HEK293 (cell line): ENCODE measurements around the gene LY6G5B.

ENCODE experiments used
- CTCF ChIA-PET: fragments of 350-600 bp; formaldehyde crosslinking; extraction: SDS; loops from one replicate; lab custom pipeline; 2021; ENCODE audit warnings: antibody characterized with exemption; lab: Yijun Ruan, JAX
- POLR2A ChIA-PET: fragments of 300-600 bp; formaldehyde crosslinking; extraction: SDS; loops from one replicate; lab custom pipeline; 2020; ENCODE audit warnings: antibody characterized with exemption, inconsistent platforms; lab: Yijun Ruan, JAX
- H3K27ac ChIP-seq: fragments of 200-500 bp; sonication (Bioruptor generic); 2 replicates; pipeline ENCODE4 v1.5.1; 2014; ENCODE audit warnings: low read depth, low read length, control low read depth, inconsistent platforms; ENCODE audit errors: extremely low read depth
- H3K36me3 ChIP-seq, 2 experiments: fragments of 200-500 bp in 1 of 2; sonication (Bioruptor generic) in 1 of 2; 1 replicate in 1 of 2; 2 replicates in 1 of 2; pipeline ENCODE4 v1.5.1; 2014 to 2017; ENCODE audit warnings: inconsistent platforms in 2 of 2, low read length in 2 of 2; ENCODE audit not compliant: control insufficient read depth in 2 of 2, insufficient read depth in 1 of 2
- H3K4me1 ChIP-seq: fragments of 200-500 bp; sonication (Bioruptor generic); 2 replicates; pipeline ENCODE4 v1.5.1; 2014; ENCODE audit warnings: mild to moderate bottlenecking, low read length, inconsistent platforms; ENCODE audit not compliant: control insufficient read depth, insufficient read depth
- H3K4me3 ChIP-seq: 2 replicates; pipeline ENCODE4 v1.5.1; 2011; ENCODE audit warnings: low read depth, mild to moderate bottlenecking, control low read depth, low read length, moderate library complexity
- H3K9me3 ChIP-seq: fragments of 200-500 bp; sonication (Bioruptor generic); 2 replicates; pipeline ENCODE4 v1.5.1; 2014; ENCODE audit warnings: low read depth, low read length, inconsistent platforms; ENCODE audit not compliant: control insufficient read depth, insufficient read depth
- ZBTB10 ChIP-seq: fragments of 450-650 bp; formaldehyde crosslinking; IDR thresholded peaks from 2 replicates; pipeline ENCODE4 v1.5.1; 2016; ENCODE audit warnings: missing biosample characterization, missing genetic modification characterization
- ZBTB7A ChIP-seq: fragments of 450-650 bp; formaldehyde crosslinking; IDR thresholded peaks from 2 replicates; pipeline ENCODE4 v1.5.1; 2016; ENCODE audit warnings: low read depth, missing biosample characterization, missing genetic modification characterization
- ZNF112 ChIP-seq: fragments of 450-650 bp; formaldehyde crosslinking; IDR thresholded peaks from 2 replicates; pipeline ENCODE4 v1.5.0; 2017; ENCODE audit warnings: missing biosample characterization, missing genetic modification characterization
- ZNF114 ChIP-seq: fragments of 450-650 bp; formaldehyde crosslinking; IDR thresholded peaks from 2 replicates; pipeline ENCODE4 v1.5.0; 2017; ENCODE audit warnings: missing biosample characterization, missing genetic modification characterization
- ZNF19 ChIP-seq: fragments of 450-650 bp; formaldehyde crosslinking; IDR thresholded peaks from 2 replicates; pipeline ENCODE4; 2016; ENCODE audit warnings: missing biosample characterization, missing genetic modification characterization, low read depth
- ZNF324 ChIP-seq: fragments of 450-650 bp; formaldehyde crosslinking; IDR thresholded peaks from 2 replicates; pipeline ENCODE4 v1.5.1; 2016; ENCODE audit warnings: missing biosample characterization, missing genetic modification characterization
- ZNF416 ChIP-seq: fragments of 450-650 bp; formaldehyde crosslinking; IDR thresholded peaks from 2 replicates; pipeline ENCODE4 v1.5.1; 2016; ENCODE audit warnings: missing biosample characterization, missing genetic modification characterization
- ZNF521 ChIP-seq: fragments of 450-650 bp; formaldehyde crosslinking; IDR thresholded peaks from 2 replicates; pipeline ENCODE4 v1.5.1; 2017; ENCODE audit warnings: missing biosample characterization, mild to moderate bottlenecking, missing genetic modification characterization
- ZNF549 ChIP-seq: fragments of 450-650 bp; IDR thresholded peaks from 2 replicates; pipeline ENCODE4 v1.5.1; 2018; ENCODE audit warnings: missing biosample characterization, missing genetic modification characterization, mild to moderate bottlenecking, inconsistent platforms, moderate library complexity
- ZNF600 ChIP-seq: fragments of 450-650 bp; formaldehyde crosslinking; IDR thresholded peaks from 2 replicates; pipeline ENCODE4 v1.5.1; 2016; ENCODE audit warnings: missing biosample characterization, missing genetic modification characterization
- ZNF776 ChIP-seq: fragments of 450-650 bp; formaldehyde crosslinking; IDR thresholded peaks from 2 replicates; pipeline ENCODE4 v1.5.0; 2017; ENCODE audit warnings: missing biosample characterization, missing genetic modification characterization, borderline replicate concordance
- TF ChIP-seq, protein P1 (sequence below): fragments of 450-650 bp; formaldehyde crosslinking; IDR thresholded peaks from 2 replicates; pipeline ENCODE4 v1.5.1; 2016; ENCODE audit warnings: missing biosample characterization, missing genetic modification characterization
- TF ChIP-seq, protein P2 (sequence below): fragments of 450-650 bp; formaldehyde crosslinking; IDR thresholded peaks from 2 replicates; pipeline ENCODE4 v1.5.1; 2016; ENCODE audit warnings: missing biosample characterization, missing genetic modification characterization

The LY6G5B gene

DNA sequence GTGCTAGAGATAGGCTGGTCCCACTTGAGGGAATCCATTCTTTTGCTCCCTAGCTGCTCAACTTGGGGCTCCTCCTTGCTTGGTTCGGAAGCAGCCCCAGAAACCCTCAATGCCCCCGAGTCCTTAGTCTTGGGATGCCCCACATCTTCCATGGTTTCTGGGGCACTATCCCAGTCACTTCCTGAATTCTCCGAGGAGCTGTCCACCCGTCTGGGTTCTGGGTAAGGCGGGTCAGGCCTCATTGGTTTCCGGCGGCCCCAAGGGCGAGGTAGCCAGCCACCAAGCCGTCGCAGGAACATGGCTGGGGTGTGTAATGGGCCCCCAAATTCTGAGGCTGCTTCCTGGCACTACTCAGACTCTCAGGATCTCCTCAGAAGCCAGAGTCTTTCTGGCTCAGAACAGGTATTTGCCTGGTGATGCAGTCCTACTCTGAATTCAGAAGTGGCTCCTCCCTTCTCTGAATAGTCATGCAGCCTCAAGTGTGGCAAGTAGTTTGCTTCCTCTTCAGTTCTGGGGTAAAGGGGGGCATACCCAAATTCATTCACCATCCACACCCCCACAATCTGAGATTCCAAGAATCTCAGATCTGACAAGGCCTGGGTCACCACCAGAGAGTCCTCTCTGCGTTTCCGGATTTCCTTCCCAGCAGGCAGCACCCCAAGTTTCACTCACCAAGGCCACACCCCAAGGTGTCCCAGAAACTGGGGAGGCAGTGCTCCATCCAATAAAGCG is 10.0 kb upstream of the LY6G5B start:
- H3K4me1 ChIP-seq, result peaks cover 6% of the 10 kb centered on the region; the same call in 1 of the 2 replicates
- ChIA-PET CTCF (interaction anchor here (0.5 to 1.5 kb wide), 6 partner anchors 8 to 171 kb away, joined by 3 to 16 read pairs (median 4); partner anchors contain the start of gene BAG6), POLR2A (interaction anchor here (0.6 to 7.4 kb wide), 28 partner anchors 7 to 1312 kb away, joined by 3 to 180 read pairs (median 5); partner anchors contain the start of genes ABHD16A, APOM, ATP6V1G2 and BAG6)
- peaks cover 0 to 55% of the 10 kb centered on the region in 2 experiments; a peak in 2 of 3 replicates for H3K36me3 ChIP-seq
- no peaks in the 10 kb centered on the region for H3K9me3 ChIP-seq
- peak overlapping the region; percentile 67 for H3K4me3 ChIP-seq
- TF ChIP-seq ZNF776 (tag by site-specific recombination) (no peak), ZNF19 (no peak), ZBTB7A (tag by site-specific recombination) (no peak), ZNF416 (tag by site-specific recombination) (no peak), ZNF521 (tag by site-specific recombination) (no peak), ZNF549 (no peak), ZNF114 (tag by site-specific recombination) (no peak), ZNF324 (tag by site-specific recombination) (no peak), ZNF112 (no peak), ZNF600 (tag by site-specific recombination) (no peak), ZBTB10 (tag by site-specific recombination) (peak; percentile 37; the same call in 1 of the 2 replicates)
- TF ChIP-seq, protein P1, sequence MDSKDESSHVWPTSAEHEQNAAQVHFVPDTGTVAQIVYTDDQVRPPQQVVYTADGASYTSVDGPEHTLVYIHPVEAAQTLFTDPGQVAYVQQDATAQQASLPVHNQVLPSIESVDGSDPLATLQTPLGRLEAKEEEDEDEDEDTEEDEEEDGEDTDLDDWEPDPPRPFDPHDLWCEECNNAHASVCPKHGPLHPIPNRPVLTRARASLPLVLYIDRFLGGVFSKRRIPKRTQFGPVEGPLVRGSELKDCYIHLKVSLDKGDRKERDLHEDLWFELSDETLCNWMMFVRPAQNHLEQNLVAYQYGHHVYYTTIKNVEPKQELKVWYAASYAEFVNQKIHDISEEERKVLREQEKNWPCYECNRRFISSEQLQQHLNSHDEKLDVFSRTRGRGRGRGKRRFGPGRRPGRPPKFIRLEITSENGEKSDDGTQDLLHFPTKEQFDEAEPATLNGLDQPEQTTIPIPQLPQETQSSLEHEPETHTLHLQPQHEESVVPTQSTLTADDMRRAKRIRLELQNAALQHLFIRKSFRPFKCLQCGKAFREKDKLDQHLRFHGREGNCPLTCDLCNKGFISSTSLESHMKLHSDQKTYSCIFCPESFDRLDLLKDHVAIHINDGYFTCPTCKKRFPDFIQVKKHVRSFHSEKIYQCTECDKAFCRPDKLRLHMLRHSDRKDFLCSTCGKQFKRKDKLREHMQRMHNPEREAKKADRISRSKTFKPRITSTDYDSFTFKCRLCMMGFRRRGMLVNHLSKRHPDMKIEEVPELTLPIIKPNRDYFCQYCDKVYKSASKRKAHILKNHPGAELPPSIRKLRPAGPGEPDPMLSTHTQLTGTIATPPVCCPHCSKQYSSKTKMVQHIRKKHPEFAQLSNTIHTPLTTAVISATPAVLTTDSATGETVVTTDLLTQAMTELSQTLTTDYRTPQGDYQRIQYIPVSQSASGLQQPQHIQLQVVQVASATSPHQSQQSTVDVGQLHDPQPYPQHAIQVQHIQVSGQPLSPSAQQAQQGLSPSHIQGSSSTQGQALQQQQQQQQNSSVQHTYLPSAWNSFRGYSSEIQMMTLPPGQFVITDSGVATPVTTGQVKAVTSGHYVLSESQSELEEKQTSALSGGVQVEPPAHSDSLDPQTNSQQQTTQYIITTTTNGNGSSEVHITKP (tag by site-specific recombination), result 0 out of 2 replicates have a peak, but pooled peaks have one; percentile 7
- TF ChIP-seq, protein P2, sequence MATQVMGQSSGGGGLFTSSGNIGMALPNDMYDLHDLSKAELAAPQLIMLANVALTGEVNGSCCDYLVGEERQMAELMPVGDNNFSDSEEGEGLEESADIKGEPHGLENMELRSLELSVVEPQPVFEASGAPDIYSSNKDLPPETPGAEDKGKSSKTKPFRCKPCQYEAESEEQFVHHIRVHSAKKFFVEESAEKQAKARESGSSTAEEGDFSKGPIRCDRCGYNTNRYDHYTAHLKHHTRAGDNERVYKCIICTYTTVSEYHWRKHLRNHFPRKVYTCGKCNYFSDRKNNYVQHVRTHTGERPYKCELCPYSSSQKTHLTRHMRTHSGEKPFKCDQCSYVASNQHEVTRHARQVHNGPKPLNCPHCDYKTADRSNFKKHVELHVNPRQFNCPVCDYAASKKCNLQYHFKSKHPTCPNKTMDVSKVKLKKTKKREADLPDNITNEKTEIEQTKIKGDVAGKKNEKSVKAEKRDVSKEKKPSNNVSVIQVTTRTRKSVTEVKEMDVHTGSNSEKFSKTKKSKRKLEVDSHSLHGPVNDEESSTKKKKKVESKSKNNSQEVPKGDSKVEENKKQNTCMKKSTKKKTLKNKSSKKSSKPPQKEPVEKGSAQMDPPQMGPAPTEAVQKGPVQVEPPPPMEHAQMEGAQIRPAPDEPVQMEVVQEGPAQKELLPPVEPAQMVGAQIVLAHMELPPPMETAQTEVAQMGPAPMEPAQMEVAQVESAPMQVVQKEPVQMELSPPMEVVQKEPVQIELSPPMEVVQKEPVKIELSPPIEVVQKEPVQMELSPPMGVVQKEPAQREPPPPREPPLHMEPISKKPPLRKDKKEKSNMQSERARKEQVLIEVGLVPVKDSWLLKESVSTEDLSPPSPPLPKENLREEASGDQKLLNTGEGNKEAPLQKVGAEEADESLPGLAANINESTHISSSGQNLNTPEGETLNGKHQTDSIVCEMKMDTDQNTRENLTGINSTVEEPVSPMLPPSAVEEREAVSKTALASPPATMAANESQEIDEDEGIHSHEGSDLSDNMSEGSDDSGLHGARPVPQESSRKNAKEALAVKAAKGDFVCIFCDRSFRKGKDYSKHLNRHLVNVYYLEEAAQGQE (tag by site-specific recombination), result peak; percentile 91
- H3K27ac ChIP-seq, result peak overlapping the region; percentile 73
